ENCODE data around the gene PARD3B.

Gene PARD3B

DNA sequence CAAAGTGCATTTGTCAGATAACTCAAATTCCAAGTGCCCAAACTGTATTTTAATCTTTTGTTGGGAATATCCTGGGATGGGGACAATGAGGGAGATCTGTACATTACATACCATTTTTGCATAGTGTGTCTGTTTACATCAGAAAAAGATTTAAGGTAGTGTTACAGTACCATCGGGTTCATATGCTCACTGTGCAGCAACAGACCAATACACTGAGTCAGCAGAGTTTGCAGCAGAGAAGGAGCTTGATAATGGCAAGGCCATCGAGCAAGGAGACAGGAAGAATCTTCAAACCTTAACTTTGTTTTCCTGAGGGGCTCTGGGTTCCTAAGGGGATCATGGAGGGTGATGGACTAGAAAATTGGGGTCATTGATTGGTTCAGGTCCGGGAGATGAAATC is 399.7 kb downstream of the PARD3B start:
- POLR2A ChIA-PET (ENCODE audit: low non-redundant PET), result no interaction called here
- CTCF ChIA-PET, result no interaction called here
- DNase-seq (ENCODE audit: low spot score), result no peak
- no peak overlapping the region for H3K27ac ChIP-seq
- TF ChIP-seq, protein P1, sequence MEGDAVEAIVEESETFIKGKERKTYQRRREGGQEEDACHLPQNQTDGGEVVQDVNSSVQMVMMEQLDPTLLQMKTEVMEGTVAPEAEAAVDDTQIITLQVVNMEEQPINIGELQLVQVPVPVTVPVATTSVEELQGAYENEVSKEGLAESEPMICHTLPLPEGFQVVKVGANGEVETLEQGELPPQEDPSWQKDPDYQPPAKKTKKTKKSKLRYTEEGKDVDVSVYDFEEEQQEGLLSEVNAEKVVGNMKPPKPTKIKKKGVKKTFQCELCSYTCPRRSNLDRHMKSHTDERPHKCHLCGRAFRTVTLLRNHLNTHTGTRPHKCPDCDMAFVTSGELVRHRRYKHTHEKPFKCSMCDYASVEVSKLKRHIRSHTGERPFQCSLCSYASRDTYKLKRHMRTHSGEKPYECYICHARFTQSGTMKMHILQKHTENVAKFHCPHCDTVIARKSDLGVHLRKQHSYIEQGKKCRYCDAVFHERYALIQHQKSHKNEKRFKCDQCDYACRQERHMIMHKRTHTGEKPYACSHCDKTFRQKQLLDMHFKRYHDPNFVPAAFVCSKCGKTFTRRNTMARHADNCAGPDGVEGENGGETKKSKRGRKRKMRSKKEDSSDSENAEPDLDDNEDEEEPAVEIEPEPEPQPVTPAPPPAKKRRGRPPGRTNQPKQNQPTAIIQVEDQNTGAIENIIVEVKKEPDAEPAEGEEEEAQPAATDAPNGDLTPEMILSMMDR (conservative IDR thresholded peaks at IDR 0.05; ENCODE audit: low read depth), result no peak

DNA sequence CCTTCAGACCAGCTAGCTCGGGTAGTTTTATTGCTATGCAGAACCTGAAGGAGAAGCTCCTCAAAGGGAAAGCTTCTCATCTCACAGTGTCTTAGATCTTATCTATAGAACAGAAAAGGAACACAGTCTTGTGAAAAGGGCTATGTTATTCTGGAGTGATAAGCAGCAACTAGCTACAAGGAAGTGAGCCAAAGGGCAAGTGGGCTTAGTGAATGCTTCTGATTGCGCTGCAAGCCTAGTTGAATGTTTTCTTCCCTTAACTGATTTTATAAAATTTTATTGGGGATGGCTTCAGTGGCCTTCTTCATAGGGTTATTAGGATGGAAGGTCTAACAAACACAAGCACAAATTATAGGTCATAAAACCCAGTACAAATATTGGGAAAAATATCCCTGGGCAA is 400.1 kb downstream of the PARD3B start:
- TF ChIP-seq, protein P1 (conservative IDR thresholded peaks at IDR 0.05; ENCODE audit: low read depth), result no peak
- no peak overlapping the region for H3K27ac ChIP-seq
- no peak for DNase-seq (ENCODE audit: low spot score)
- ChIA-PET POLR2A (ENCODE audit: low non-redundant PET) (no interaction called here), CTCF (interaction anchor here (0.5 kb wide), 1 partner anchor 9 kb away, joined by 7 read pairs; no protein-coding TSS in a partner anchor)

DNA sequence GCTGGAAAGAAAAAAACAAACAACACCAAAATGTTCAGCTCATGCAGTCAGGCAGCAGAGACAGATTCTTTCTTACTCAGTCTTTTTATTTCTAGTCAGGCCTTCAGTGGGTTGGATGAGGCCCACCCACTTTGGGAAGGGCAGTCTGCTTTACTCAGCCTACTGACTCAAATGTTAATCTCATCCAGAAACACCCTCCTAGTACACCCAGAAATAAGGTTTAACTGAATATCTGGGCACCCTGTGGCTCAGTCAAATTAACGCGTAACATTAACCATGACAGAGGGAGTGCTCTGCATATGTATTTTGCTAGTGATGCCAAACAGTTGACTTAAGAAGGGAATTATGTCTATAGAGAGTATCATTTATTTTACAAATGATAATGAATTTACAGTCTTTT is 401.6 kb downstream of the PARD3B start:
- POLR2A ChIA-PET (ENCODE audit: low non-redundant PET), result no interaction called here
- DNase-seq (ENCODE audit: low spot score), result no peak
- TF ChIP-seq, protein P1 (conservative IDR thresholded peaks at IDR 0.05; ENCODE audit: low read depth), result no peak

DNA sequence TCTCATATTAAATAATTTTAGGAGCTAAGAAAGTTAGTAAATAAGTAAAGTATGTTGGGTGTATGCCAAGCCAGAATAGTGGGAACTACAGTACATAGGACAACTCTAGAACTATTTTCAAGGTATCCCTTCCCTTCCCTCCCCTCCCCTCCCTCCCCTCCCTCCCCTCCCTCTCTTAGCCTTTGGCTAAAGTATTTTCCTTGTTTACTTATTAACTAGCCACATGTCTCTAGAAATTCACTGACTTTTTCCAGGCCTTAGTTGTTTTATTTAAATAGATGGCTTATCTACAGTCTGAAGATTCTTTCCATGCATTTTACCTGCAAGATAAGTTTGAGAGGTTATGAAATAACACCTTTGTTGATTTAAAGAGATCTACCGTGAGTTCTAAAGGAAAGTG is 402.1 kb downstream of the PARD3B start:
- H3K27ac ChIP-seq, result no peak overlapping the region
- TF ChIP-seq, protein P1 (conservative IDR thresholded peaks at IDR 0.05; ENCODE audit: low read depth), result no peak
- ChIA-PET POLR2A (ENCODE audit: low non-redundant PET) (no interaction called here), CTCF (no interaction called here)
- DNase-seq (ENCODE audit: low spot score), result no peak

More for the DNA sequence above, 401.6 kb downstream of the PARD3B start:
- no peak overlapping the region for H3K27ac ChIP-seq
- CTCF ChIA-PET, result no interaction called here

DNA sequence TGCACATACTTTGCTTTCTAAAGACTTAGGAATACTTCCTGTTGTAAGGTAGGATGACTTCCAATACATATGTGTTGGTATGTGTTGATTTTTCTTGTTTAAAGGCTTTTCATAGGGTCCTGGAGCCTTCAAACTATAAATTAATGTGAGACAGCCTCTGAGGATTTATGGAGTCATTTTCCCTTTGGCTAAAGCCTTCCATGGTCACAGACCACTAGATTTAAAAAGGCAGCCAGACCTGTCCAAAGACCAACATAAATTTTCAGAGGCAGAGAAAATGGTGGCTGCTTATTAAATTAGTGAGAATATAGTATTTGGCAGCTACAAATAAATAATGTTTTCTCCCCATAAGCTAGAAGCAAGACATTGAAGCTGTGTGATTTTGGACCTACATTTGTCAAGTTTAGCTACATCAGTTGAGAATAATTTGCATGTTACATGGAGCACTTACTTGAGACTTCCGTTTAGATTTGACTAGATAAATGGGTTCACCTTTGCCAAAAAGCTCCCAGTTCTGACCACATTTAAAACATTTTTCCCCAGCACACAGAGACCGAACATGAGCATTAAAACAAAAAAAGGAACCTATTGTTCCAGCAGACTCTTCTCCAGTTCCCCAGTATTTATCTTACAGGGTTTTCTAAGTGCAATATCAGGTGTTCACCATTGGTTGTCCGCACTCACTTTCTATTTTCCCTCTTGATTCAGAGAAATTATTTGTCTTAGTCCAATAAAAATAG is 402.9 kb downstream of the PARD3B start:
- H3K27ac ChIP-seq, result no peak overlapping the region
- no peak for DNase-seq (ENCODE audit: low spot score)
- CTCF ChIA-PET, result no interaction called here
- POLR2A ChIA-PET (ENCODE audit: low non-redundant PET), result no interaction called here
- TF ChIP-seq, protein P1 (conservative IDR thresholded peaks at IDR 0.05; ENCODE audit: low read depth), result no peak

DNA sequence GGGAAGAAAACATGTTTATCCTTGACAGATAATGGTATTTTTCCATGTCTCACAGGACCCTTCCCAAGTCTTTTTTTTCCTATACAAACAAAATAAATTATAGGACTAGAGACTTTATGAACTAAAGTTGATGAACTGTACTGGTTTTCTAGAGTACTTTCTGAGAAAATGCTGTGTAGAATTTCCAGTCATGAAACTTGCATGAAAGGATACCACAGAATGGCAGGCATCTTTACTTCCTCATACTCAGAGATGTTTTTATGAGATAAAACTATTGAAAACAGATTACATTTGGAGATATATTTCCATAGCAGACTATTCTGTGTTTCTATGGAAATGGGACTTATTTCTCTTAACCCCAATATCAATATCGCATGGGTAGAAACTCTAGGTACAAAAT is 403.5 kb downstream of the PARD3B start:
- ChIA-PET CTCF (no interaction called here), POLR2A (ENCODE audit: low non-redundant PET) (no interaction called here)
- no peak overlapping the region for H3K27ac ChIP-seq
- DNase-seq (ENCODE audit: low spot score), result no peak
- TF ChIP-seq, protein P1 (conservative IDR thresholded peaks at IDR 0.05; ENCODE audit: low read depth), result no peak

Data from RWPE1 (cell line).